ENCODE results near the gene GMPPA. TPM values are rescaled to one million over a fixed set of nuclear protein-coding genes. Genes with fewer than 3 reads are reported as not detected.

GMPPA gene
- total and polyA plus RNA-seq, 2 donors (not counting 1 experiment from before 2014, with no cell fraction given) = 38.3 to 59.7 TPM

- H3K79me2 ChIP-seq (ENCODE audit: control insufficient read depth, insufficient read depth, low read length) = no peaks in the 10 kb centered on the region
- peaks cover 7% of the 10 kb centered on the region for H3K4me1 ChIP-seq (ENCODE audit: control insufficient read depth, extremely low read depth, insufficient read depth, low read length)
- H3K27me3 ChIP-seq (ENCODE audit: control insufficient read depth, insufficient read depth, low read length) = no peaks in the 10 kb centered on the region
- no peaks in the 10 kb centered on the region for H4K20me1 ChIP-seq (ENCODE audit: control insufficient read depth, extremely low read depth, insufficient read depth, low read length)
- no peak for DNase-seq (ENCODE audit: low read depth in 2 of 2)
- no peak overlapping the region for H3K27ac ChIP-seq (ENCODE audit: insufficient read depth, low read length)
- no peak for TF ChIP-seq CTCF (conservative IDR thresholded peaks at IDR 0.05 in 1 of 2, IDR thresholded peaks at IDR 0.05 in 1 of 2; ENCODE audit: low read depth in 1 of 2, low read length in 2 of 2)
- TF ChIP-seq EZH2 (IDR thresholded peaks at IDR 0.05; ENCODE audit: low read length, missing control alignments) = no peak
- H3K4me2 ChIP-seq (ENCODE audit: extremely low read depth, insufficient read depth, low read length) = no peak overlapping the region
- no peak overlapping the region for H3K9ac ChIP-seq (ENCODE audit: insufficient read depth, low read length)
- H3K4me3 ChIP-seq (replicated peaks in 1 of 4; ENCODE audit: control extremely low read depth in 1 of 4, insufficient read depth in 1 of 4, low read depth in 3 of 4, low read length in 4 of 4) = no peak overlapping the region
- peaks cover 5% of the 10 kb centered on the region for H3K36me3 ChIP-seq (ENCODE audit: control insufficient read depth, insufficient read depth, low read length)
- no peaks in the 10 kb centered on the region for H3K9me3 ChIP-seq (ENCODE audit: control insufficient read depth, insufficient read depth, low read depth, low read length)
- H2AFZ ChIP-seq (ENCODE audit: low read length) = no peak overlapping the region
Measured at GRCh38 chr2:219471476-219472371, 27.0 kb upstream of the GMPPA start.

DNA sequence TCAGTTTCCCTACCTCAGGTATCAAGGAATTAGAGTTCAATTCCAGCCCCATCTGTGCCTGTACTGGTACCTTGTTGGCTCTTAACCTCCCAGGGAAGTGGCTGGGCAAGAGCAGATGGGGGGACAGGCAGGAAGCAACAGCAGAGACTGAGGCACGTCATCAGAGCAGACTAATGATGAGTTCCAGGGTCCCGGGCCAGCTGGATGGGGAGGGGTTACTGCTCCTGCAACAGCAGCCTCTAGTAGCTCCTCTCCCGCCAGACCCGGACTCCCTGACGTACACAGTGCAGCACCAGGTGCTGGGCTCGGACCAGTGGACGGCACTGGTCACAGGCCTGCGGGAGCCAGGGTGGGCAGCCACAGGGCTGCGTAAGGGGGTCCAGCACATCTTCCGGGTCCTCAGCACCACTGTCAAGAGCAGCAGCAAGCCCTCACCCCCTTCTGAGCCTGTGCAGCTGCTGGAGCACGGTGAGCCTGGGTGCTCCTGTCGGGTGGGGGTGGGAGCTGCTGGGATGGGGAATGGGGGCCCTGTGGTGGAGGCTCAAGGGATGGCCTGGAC is 26.0 kb upstream of the GMPPA start:
- Histone ChIP-seq H2AFZ (ENCODE audit: low read length) (no peak overlapping the region), H3K79me2 (ENCODE audit: control insufficient read depth, insufficient read depth, low read length) (no peaks in the 10 kb centered on the region), H3K4me2 (ENCODE audit: extremely low read depth, insufficient read depth, low read length) (no peak overlapping the region), H3K4me3 (replicated peaks in 1 of 4; ENCODE audit: control extremely low read depth in 1 of 4, insufficient read depth in 1 of 4, low read depth in 3 of 4, low read length in 4 of 4) (no peak overlapping the region), H4K20me1 (ENCODE audit: control insufficient read depth, extremely low read depth, insufficient read depth, low read length) (no peaks in the 10 kb centered on the region), H3K9me3 (ENCODE audit: control insufficient read depth, insufficient read depth, low read depth, low read length) (no peaks in the 10 kb centered on the region), H3K27ac (ENCODE audit: insufficient read depth, low read length) (no peak overlapping the region), H3K4me1 (ENCODE audit: control insufficient read depth, extremely low read depth, insufficient read depth, low read length) (peaks cover 7% of the 10 kb centered on the region), H3K27me3 (ENCODE audit: control insufficient read depth, insufficient read depth, low read length) (no peaks in the 10 kb centered on the region), H3K36me3 (ENCODE audit: control insufficient read depth, insufficient read depth, low read length) (peaks cover 6% of the 10 kb centered on the region), H3K9ac (ENCODE audit: insufficient read depth, low read length) (no peak overlapping the region)
- no peak for TF ChIP-seq EZH2 (IDR thresholded peaks at IDR 0.05; ENCODE audit: low read length, missing control alignments)
- TF ChIP-seq CTCF (conservative IDR thresholded peaks at IDR 0.05 in 1 of 2, IDR thresholded peaks at IDR 0.05 in 1 of 2; ENCODE audit: low read depth in 1 of 2, low read length in 2 of 2) = no peak
- DNase-seq (ENCODE audit: low read depth in 2 of 2) = no peak

DNA sequence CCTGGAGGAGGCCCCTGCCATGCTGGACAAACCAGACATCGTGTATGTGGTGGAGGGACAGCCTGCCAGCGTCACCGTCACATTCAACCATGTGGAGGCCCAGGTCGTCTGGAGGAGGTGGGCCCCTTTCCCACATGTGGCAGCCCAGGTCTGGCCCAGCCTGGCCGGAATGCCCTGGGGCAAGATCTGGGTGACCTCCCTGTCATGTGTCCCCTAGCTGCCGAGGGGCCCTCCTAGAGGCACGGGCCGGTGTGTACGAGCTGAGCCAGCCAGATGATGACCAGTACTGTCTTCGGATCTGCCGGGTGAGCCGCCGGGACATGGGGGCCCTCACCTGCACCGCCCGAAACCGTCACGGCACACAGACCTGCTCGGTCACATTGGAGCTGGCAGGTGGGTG is 25.2 kb upstream of the GMPPA start:
- Histone ChIP-seq H3K4me2 (ENCODE audit: extremely low read depth, insufficient read depth, low read length) (no peak overlapping the region), H3K27me3 (ENCODE audit: control insufficient read depth, insufficient read depth, low read length) (no peaks in the 10 kb centered on the region), H2AFZ (ENCODE audit: low read length) (no peak overlapping the region), H4K20me1 (ENCODE audit: control insufficient read depth, extremely low read depth, insufficient read depth, low read length) (no peaks in the 10 kb centered on the region), H3K4me1 (ENCODE audit: control insufficient read depth, extremely low read depth, insufficient read depth, low read length) (peaks cover 7% of the 10 kb centered on the region), H3K27ac (ENCODE audit: insufficient read depth, low read length) (no peak overlapping the region), H3K36me3 (ENCODE audit: control insufficient read depth, insufficient read depth, low read length) (peaks cover 6% of the 10 kb centered on the region), H3K9ac (ENCODE audit: insufficient read depth, low read length) (no peak overlapping the region), H3K9me3 (ENCODE audit: control insufficient read depth, insufficient read depth, low read depth, low read length) (no peaks in the 10 kb centered on the region), H3K4me3 (replicated peaks in 1 of 4; ENCODE audit: control extremely low read depth in 1 of 4, insufficient read depth in 1 of 4, low read depth in 3 of 4, low read length in 4 of 4) (no peak overlapping the region), H3K79me2 (ENCODE audit: control insufficient read depth, insufficient read depth, low read length) (no peaks in the 10 kb centered on the region)
- TF ChIP-seq EZH2 (IDR thresholded peaks at IDR 0.05; ENCODE audit: low read length, missing control alignments) (no peak), CTCF (conservative IDR thresholded peaks at IDR 0.05 in 1 of 2, IDR thresholded peaks at IDR 0.05 in 1 of 2; ENCODE audit: low read depth in 1 of 2, low read length in 2 of 2) (no peak)
- DNase-seq (ENCODE audit: low read depth in 2 of 2) = no peak

Data from fibroblast of lung (primary cell).